K562 (cell line): ENCODE results near the gene NLRX1. TPM values are rescaled to one million over a fixed set of nuclear protein-coding genes. Genes with fewer than 3 reads are reported as not detected.

ENCODE experiments used
- CBX5 ChIP-seq: IDR thresholded peaks from 2 replicates; pipeline ENCODE4 v1.6.1; 2014; ENCODE audit warnings: low read depth, borderline replicate concordance
- ELF2 ChIP-seq: fragments of 250-450 bp; sonication (Bioruptor Pico); IDR thresholded peaks from 2 replicates; pipeline ENCODE4 v1.5.0; 2021; ENCODE audit warnings: mild to moderate bottlenecking
- ETV5 ChIP-seq: sonication (generic); formaldehyde crosslinking; IDR thresholded peaks from 2 replicates; pipeline ENCODE4 v1.4.0; 2020; ENCODE audit warnings: low read depth, mild to moderate bottlenecking, missing genetic modification reagents
- GTF2E2 ChIP-seq: fragments of 200-800 bp; sonication (Bioruptor generic); IDR thresholded peaks from 2 replicates; pipeline ENCODE4 v1.6.1; 2016; ENCODE audit warnings: missing genetic modification characterization, missing compliant biosample characterization
- HMGN3 ChIP-seq: IDR thresholded peaks from 2 replicates; pipeline ENCODE4 v1.6.1; 2011; ENCODE audit warnings: borderline replicate concordance, low read depth, mild to moderate bottlenecking, mixed read lengths, low read length; ENCODE audit not compliant: insufficient read length; ENCODE audit errors: extremely low read depth
- HMGXB4 ChIP-seq: sonication (generic); formaldehyde crosslinking; IDR thresholded peaks from 2 replicates; pipeline ENCODE4 v1.8.1; 2023; ENCODE audit warnings: mild to moderate bottlenecking, missing genetic modification reagents
- MBD2 ChIP-seq: sonication (generic); IDR thresholded peaks from 2 replicates; pipeline ENCODE4 v1.6.1; 2016; ENCODE audit warnings: low read depth, borderline replicate concordance
- NRF1 ChIP-seq, 2 experiments: fragments of 450-650 bp; IDR thresholded peaks in 1 of 2; conservative IDR thresholded peaks in 1 of 2; 2 replicates each; pipeline ENCODE4 v1.6.1; 2014; ENCODE audit warnings: mild to moderate bottlenecking in 2 of 2
- NUFIP1 ChIP-seq: fragments of 450-650 bp; IDR thresholded peaks from 2 replicates; pipeline ENCODE4 v1.6.1; 2018; ENCODE audit not compliant: partially characterized antibody
- PHB2 ChIP-seq: fragments of 450-650 bp; IDR thresholded peaks from 2 replicates; pipeline ENCODE4 v1.6.1; 2017; ENCODE audit warnings: low read depth
- PML ChIP-seq: IDR thresholded peaks from 2 replicates; pipeline ENCODE4 v1.6.1; 2012; ENCODE audit warnings: low read length, inconsistent platforms
- PYGO2 ChIP-seq: fragments of 450-650 bp; IDR thresholded peaks from 2 replicates; pipeline ENCODE4 v1.6.1; 2016; ENCODE audit warnings: mild to moderate bottlenecking, missing genetic modification characterization, moderate library complexity, missing compliant biosample characterization
- SMARCE1 ChIP-seq: fragments of 450-650 bp; IDR thresholded peaks from 2 replicates; pipeline ENCODE4 v1.7.1; 2016; ENCODE audit warnings: mild to moderate bottlenecking
- STAT6 ChIP-seq: sonication (generic); formaldehyde crosslinking; IDR thresholded peaks from 2 replicates; pipeline ENCODE4 v1.8.1; 2023; ENCODE audit warnings: mild to moderate bottlenecking, missing genetic modification reagents
- TCF7 ChIP-seq: sonication (generic); IDR thresholded peaks from 2 replicates; pipeline ENCODE4 v1.6.1; 2016; ENCODE audit warnings: antibody characterized with exemption, borderline replicate concordance
- ZFP1 ChIP-seq: fragments of 450-650 bp; formaldehyde crosslinking; IDR thresholded peaks from 2 replicates; pipeline ENCODE4 v1.4.0; 2020; ENCODE audit warnings: mild to moderate bottlenecking, mixed read lengths
- ZFX ChIP-seq: sonication (generic); formaldehyde crosslinking; IDR thresholded peaks from 2 replicates; pipeline ENCODE4 v1.8.0; 2022; ENCODE audit warnings: mild to moderate bottlenecking, missing genetic modification reagents, moderate library complexity
- polyA plus RNA-seq, 8 experiments: library from polyadenylated mRNA; depleted of rRNA in 4 of 8; stranded (reverse) in 5 of 8; unstranded in 3 of 8; fragments of >200 nt; fragmentation: Nextera tagmentation in 2 of 8; fragmentation: Illumina TruSeq in 1 of 8; extraction: Ambion mirVana in 2 of 8; extraction: Trizol in 1 of 8; gene quantifications; 2 replicates each; pipeline versions ENCODE4 v1.2.1 to v1.2.3, GENCODE V29; 2011 to 2014; ENCODE audit warnings: inconsistent platforms in 1 of 8, missing spikeins in 1 of 8
- total RNA-seq, 7 experiments: library from RNA; depleted of rRNA in 6 of 7; stranded (reverse); fragments of >200 nt in 6 of 7; fragmentation: Illumina TruSeq in 2 of 7; extraction: Trizol in 2 of 7; gene quantifications; 2 replicates each; pipeline versions ENCODE4 v1.2.1 to v1.2.3, GENCODE V29; 2011 to 2021; ENCODE audit warnings: low replicate concordance in 1 of 7
- TF ChIP-seq, protein P1 (sequence below): fragments of 250-450 bp; sonication (Bioruptor Pico); IDR thresholded peaks from 2 replicates; pipeline ENCODE4 v1.4.0; 2020; ENCODE audit warnings: borderline replicate concordance
- TF ChIP-seq, protein P2 (sequence below): fragments of 450-650 bp; formaldehyde crosslinking; IDR thresholded peaks from 2 replicates; pipeline ENCODE4 v1.4.0; 2020; ENCODE audit warnings: mild to moderate bottlenecking, moderate library complexity
- TF ChIP-seq, protein P3 (sequence below): fragments of 450-650 bp; IDR thresholded peaks from one replicate; pipeline ENCODE4 v1.6.1; 2018; ENCODE audit warnings: mild to moderate bottlenecking, moderate library complexity; ENCODE audit not compliant: partially characterized antibody

The NLRX1 gene
- total and polyA plus RNA-seq, 9 of the 15 experiments (the other 6 are each of a cell fraction or from before 2014, with no cell fraction given) = 0.04 to 2.3 (median 0.69) TPM

DNA sequence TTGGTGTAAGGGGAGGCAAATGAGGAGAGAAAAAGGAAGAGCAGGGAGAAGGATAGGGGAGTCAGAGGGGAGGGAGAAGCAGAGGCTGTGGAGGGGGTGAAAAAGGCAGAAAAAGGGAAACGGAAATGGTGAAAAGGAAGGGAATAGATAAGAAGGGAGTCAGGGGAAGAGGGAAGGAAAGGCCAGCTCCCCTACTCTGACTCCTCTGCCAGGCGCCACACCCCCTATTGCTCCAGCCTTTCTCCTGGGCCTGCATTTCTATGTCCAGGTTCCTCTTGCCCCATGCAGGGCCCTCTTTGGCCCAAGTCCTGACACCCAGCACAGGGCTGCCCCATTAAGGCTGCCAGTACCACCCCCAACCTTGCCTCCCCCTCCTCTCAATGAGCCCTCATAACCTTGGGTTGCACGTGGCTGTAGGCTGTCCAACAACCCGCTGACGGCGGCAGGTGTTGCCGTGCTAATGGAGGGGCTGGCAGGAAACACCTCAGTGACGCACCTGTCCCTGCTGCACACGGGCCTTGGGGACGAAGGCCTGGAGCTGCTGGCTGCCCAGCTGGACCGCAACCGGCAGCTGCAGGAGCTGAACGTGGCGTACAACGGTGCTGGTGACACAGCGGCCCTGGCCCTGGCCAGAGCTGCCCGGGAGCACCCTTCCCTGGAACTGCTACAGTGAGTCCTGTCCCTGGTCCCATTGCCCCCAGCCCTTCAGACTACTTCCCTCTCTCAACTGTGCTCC is 13.3 kb downstream of the NLRX1 start (continued):
- TF ChIP-seq PYGO2 = no peak
- TF ChIP-seq, protein P1, sequence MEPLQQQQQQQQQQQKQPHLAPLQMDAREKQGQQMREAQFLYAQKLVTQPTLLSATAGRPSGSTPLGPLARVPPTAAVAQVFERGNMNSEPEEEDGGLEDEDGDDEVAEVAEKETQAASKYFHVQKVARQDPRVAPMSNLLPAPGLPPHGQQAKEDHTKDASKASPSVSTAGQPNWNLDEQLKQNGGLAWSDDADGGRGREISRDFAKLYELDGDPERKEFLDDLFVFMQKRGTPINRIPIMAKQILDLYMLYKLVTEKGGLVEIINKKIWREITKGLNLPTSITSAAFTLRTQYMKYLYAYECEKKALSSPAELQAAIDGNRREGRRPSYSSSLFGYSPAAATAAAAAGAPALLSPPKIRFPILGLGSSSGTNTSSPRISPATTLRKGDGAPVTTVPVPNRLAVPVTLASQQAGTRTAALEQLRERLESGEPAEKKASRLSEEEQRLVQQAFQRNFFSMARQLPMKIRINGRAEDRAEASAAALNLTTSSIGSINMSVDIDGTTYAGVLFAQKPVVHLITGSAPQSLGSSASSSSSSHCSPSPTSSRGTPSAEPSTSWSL = no peak
- no peak for TF ChIP-seq GTF2E2 (tag)
- TF ChIP-seq, protein P2, sequence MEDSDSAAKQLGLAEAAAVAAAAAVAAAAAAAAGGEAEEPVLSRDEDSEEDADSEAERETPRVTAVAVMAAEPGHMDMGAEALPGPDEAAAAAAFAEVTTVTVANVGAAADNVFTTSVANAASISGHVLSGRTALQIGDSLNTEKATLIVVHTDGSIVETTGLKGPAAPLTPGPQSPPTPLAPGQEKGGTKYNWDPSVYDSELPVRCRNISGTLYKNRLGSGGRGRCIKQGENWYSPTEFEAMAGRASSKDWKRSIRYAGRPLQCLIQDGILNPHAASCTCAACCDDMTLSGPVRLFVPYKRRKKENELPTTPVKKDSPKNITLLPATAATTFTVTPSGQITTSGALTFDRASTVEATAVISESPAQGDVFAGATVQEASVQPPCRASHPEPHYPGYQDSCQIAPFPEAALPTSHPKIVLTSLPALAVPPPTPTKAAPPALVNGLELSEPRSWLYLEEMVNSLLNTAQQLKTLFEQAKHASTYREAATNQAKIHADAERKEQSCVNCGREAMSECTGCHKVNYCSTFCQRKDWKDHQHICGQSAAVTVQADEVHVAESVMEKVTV (CRISPR knock-in tag) = no peak
- TF ChIP-seq STAT6 (CRISPR knock-in tag) = no peak
- peak; percentile 26 for TF ChIP-seq HMGN3
- peak; percentile 58; the same call in 1 of the 2 replicates for TF ChIP-seq SMARCE1
- TF ChIP-seq CBX5 = no peak
- no peak for TF ChIP-seq TCF7
- no peak for TF ChIP-seq HMGXB4 (CRISPR knock-in tag)
- TF ChIP-seq PHB2 = no peak
- TF ChIP-seq ETV5 (CRISPR knock-in tag) = no peak
- TF ChIP-seq NUFIP1 = no peak
- TF ChIP-seq PML = no peak
- no peak for TF ChIP-seq ZFP1 (CRISPR knock-in tag)
- no peak for TF ChIP-seq ELF2 (CRISPR knock-in tag)
- no peak for TF ChIP-seq ZFX (CRISPR knock-in tag)
- TF ChIP-seq, protein P3, sequence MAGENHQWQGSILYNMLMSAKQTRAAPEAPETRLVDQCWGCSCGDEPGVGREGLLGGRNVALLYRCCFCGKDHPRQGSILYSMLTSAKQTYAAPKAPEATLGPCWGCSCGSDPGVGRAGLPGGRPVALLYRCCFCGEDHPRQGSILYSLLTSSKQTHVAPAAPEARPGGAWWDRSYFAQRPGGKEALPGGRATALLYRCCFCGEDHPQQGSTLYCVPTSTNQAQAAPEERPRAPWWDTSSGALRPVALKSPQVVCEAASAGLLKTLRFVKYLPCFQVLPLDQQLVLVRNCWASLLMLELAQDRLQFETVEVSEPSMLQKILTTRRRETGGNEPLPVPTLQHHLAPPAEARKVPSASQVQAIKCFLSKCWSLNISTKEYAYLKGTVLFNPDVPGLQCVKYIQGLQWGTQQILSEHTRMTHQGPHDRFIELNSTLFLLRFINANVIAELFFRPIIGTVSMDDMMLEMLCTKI = no peak
- TF ChIP-seq MBD2 = no peak
- no peak for TF ChIP-seq NRF1 (conservative IDR thresholded peaks at IDR 0.05 in 1 of 2, IDR thresholded peaks at IDR 0.05 in 1 of 2)
